HG03196 (cell line): ENCODE measurements around the gene ADAM10.
"Not testable (repeated sequence)": the region's sequence is repeated elsewhere in the genome, so short reads cannot be mapped to it uniquely, and the experiment has no call there.

Experiments used
- ATAC-seq: cut with Tn5 transposase; IDR thresholded peaks from one replicate; pipeline ENCODE4 v1.9.1; 2021; ENCODE audit not compliant: unreplicated experiment

ADAM10 gene, protein sequence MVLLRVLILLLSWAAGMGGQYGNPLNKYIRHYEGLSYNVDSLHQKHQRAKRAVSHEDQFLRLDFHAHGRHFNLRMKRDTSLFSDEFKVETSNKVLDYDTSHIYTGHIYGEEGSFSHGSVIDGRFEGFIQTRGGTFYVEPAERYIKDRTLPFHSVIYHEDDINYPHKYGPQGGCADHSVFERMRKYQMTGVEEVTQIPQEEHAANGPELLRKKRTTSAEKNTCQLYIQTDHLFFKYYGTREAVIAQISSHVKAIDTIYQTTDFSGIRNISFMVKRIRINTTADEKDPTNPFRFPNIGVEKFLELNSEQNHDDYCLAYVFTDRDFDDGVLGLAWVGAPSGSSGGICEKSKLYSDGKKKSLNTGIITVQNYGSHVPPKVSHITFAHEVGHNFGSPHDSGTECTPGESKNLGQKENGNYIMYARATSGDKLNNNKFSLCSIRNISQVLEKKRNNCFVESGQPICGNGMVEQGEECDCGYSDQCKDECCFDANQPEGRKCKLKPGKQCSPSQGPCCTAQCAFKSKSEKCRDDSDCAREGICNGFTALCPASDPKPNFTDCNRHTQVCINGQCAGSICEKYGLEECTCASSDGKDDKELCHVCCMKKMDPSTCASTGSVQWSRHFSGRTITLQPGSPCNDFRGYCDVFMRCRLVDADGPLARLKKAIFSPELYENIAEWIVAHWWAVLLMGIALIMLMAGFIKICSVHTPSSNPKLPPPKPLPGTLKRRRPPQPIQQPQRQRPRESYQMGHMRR

DNA sequence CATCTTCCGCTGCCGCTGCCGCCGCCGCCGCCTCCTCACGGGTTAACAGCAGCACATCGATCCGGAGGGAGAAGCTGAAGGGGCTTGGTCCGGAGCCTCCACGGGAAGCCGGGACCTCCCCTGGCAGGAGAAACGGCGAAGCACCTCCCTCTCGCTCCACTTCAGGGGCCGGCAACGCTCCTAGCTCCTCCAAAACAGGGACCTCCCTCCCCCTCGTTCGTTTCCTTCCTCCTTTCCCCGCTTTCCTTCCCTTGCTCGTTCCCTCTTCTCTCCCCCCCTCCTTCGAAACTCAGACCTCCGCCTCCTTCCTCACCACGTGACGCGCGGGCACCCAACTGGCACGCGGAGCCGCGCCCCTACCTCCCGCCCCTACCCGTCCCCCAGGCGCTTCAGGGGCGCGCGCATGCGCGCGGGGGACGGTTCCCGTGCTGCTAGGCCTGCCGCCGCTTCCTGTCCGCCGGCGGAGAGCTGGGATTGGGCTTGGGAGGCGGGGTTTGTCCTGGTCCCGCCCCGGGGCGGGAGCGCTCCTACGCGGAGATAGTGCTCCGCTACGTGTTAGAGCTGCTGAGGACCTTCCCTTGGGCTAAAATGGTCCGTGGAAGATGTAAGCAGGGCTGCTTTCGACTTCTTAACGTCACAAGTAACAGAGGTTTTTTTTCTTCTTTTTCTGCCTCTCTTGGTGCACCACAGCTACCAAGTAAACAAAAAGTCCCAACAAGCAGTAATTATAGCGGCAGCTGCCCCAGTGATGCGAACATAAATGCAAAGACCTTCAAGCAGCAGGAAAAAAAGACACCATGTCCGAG lies at the start of gene ADAM10:
Gene ADAM10, minus strand, starts transcription at position 176 of the 806 bp plus-strand sequence. Its CDS starts 173 bp downstream, at position 3.
- ATAC-seq: peak; percentile 82

DNA sequence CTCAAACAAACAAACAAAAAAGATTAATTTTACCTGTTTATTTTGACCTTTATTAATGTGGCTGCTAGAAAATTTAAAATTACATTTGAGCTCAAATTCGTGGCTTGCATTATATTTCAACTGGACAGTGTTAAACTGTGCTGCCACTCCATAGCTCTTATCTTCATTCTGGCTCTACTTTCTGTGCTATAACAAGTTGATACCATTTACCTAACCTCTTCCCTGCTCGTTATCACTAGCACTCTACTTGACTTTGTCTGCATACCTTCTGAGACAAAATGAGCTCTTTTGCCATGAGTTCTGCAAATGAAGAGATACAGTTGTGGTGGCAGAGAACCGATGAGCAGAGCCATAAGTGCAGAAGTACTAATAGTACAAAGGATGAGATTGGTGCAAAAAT lies 48.0 kb upstream of the ADAM10 start:
- no peak for ATAC-seq

GRCh38 chr15:58795825-58796224 lies 46.3 kb upstream of the ADAM10 start:
- ATAC-seq: no peak

- ATAC-seq: no peak
These were observed 44.4 kb upstream of the ADAM10 start for GRCh38 chr15:58793862-58794261.

GRCh38 chr15:58788056-58788710 lies 38.7 kb upstream of the ADAM10 start:
- ATAC-seq: no peak

GRCh38 chr15:58785355-58785754 lies 35.8 kb upstream of the ADAM10 start:
- no peak for ATAC-seq

DNA sequence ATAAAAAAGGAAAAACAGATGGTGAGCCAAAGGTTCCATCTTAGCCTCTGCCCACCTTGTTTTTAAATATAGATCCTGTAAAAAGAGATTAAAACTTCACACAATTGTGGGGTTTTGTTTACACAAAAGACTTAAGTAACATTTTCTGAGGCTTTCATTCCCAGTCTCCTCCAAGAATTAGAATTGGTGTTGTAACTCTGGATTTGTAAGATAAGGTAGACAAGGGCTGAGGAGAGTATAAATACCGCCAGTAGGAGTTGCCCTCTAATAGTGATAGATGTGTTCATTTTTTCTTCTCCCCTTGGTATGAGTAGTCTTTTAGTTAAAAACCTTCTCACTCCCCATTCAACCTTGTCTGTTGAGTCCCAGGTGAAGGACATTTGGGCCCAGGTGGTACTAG lies 30.0 kb upstream of the ADAM10 start:
- ATAC-seq: no peak

DNA sequence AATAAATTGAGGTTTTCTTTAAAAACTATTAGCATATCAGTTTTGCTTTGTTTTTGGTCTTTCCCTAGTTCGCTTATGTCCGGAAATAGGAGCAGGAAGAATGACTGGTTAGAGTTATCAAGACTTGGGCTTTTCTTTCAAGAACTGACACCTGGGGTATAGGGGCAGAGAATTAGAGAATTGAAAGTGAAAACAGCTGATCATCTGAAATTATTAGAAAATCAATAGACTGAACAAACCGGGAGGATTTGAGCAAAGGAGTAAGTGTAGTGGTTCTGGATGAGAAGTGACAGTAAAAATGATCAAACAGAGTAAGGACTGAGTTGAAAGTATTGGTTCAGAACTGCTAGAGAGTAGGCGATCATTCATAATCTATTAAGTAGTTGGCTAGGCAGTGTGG lies 27.6 kb upstream of the ADAM10 start:
- no peak for ATAC-seq

DNA sequence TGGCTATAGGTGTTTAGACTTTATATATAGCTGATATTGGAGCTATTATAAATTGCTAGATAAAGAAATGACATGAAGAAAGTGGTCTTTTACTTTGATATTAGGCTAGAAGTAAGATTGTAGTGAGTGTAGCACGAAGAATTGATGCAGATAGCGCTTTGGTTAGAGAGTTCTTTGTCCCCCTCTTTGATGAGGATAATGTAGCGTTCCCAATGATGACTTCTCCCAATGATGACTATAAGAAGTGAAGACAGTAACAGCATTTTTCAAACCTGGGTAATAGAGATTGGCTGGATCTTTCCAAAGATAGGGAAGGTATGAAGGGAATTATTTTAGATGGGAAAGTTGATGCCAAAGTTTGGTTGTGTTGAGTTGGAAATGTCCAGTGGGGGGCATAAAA lies 25.9 kb upstream of the ADAM10 start:
- no peak for ATAC-seq

- ATAC-seq: no peak
These were observed 23.5 kb upstream of the ADAM10 start for GRCh38 chr15:58773024-58773423.

GRCh38 chr15:58771621-58772250 lies 22.2 kb upstream of the ADAM10 start:
- ATAC-seq: peak; percentile 15

- ATAC-seq: peak; percentile 95
These were observed 21.5 kb upstream of the ADAM10 start, which contains the start of gene MINDY2 for GRCh38 chr15:58770857-58771620. Gene MINDY2, plus strand, starts transcription at chr15:58771302. Its CDS starts 94 bp downstream, at chr15:58771396.

GRCh38 chr15:58770519-58770856 lies 21.0 kb upstream of the ADAM10 start:
- ATAC-seq: peak; percentile 20

- not testable (repeated sequence) for ATAC-seq
These were observed 19.1 kb upstream of the ADAM10 start for GRCh38 chr15:58768601-58769004.

- ATAC-seq: no peak
These were observed 16.8 kb upstream of the ADAM10 start for GRCh38 chr15:58766290-58766689.

GRCh38 chr15:58764468-58764867 lies 15.0 kb upstream of the ADAM10 start:
- no peak for ATAC-seq

- ATAC-seq: no peak
These were observed 13.2 kb upstream of the ADAM10 start for GRCh38 chr15:58762731-58763130.

GRCh38 chr15:58762285-58762684 lies 12.8 kb upstream of the ADAM10 start:
- no peak for ATAC-seq

DNA sequence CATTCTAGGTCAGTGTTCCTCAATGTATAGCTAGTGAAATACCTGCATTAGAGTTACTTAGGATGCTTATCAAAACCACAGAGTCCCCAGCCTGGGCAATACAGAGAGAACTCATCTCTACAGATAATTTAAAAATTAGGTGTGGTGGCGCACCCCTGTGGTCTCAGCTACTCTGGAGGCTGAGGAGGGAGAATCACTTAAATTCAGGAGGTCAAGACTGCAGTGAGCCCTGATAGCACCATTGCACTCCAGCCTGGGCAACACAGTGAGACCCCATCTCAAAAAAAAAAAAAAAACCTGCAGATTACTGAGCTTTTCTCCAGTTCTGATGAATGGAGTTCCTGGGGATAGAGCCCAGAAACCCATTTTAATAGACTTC lies 11.5 kb upstream of the ADAM10 start:
- ATAC-seq: no peak
